Rectal smooth muscle tissue (tissue), 1 donor: ENCODE results near the gene UNC119B.

Experiments used
- H3K27ac ChIP-seq: one replicate; pipeline ENCODE4 v1.7.0; 2013; ENCODE audit warnings: low read depth, low read length, inconsistent platforms
- H3K27me3 ChIP-seq: one replicate; pipeline ENCODE4 v1.7.0; 2013; ENCODE audit warnings: low read length; ENCODE audit not compliant: control insufficient read depth, insufficient read depth
- H3K36me3 ChIP-seq: one replicate; pipeline ENCODE4 v1.7.0; 2013; ENCODE audit warnings: low read length; ENCODE audit not compliant: control insufficient read depth, insufficient read depth
- H3K4me1 ChIP-seq: one replicate; pipeline ENCODE4 v1.7.0; 2013; ENCODE audit warnings: low read length; ENCODE audit not compliant: control insufficient read depth, insufficient read depth
- H3K4me3 ChIP-seq: one replicate; pipeline ENCODE4 v1.7.0; 2013; ENCODE audit warnings: low read length
- H3K9ac ChIP-seq: one replicate; pipeline ENCODE4 v1.7.0; 2013; ENCODE audit warnings: low read length

UNC119B gene

DNA sequence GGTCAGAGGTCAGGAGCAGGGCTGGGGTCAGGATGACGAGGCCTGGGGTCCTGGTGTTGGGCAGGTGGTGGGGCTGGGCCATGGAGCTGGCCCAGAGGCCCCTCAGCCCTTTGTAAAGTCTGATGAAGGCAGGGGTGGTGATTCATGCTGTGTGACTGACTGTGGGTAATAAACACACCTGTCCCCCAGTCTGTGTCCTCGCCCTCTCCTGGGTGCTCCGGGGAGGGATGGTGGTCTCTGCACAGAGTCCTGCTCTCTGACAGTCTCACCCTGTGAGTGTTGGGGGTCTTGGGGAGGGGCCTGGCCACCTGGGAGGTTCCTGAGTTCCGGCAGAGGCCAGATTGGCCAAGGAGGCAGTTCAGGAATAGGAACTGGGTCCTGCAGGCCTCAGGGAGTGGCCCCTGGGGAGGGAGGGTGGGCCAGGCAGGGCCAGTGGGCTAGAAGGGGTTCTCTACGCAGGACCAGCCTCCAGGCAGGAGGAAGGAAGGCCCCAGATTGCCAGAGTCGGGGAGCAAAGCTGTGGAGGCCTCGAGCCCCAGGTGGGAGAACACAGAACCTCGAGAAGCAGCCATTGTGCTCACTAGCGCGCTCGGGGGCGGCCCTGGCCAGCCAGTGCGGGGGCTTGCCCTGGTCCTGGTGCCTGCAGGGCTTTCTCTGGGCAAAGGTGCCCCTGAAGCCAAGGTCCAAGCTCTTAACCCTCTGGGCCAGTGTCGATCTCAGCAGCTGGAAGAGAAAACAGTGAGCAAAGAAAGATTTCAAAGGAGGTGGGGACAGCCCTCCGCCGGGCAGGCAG lies 29.8 kb downstream of the UNC119B start:
- Histone ChIP-seq H3K27me3 (no peaks in the 10 kb centered on the region), H3K4me3 (no peak overlapping the region), H3K9ac (no peak overlapping the region), H3K27ac (no peak overlapping the region), H3K4me1 (no peaks in the 10 kb centered on the region), H3K36me3 (peaks cover 2% of the 10 kb centered on the region)

DNA sequence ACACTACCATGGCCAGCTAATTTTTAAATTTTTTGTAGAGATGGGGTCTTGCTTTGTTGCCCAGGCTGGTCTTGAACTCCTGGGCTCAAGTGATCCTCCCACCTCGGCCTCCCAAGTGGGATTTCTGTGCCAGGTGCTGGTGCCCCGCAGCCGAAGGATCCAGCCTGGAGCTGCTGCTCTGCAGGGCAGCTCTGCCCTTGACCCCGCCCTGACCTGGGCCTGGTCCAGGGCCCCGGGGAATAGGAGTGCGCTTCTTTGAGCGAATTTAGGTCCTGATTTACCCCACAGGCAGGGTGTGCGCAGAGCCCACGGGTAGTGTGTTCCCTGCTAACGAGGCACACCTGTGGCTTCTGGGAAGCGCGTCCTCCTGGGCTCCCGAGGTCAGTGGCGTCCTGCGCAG lies 30.6 kb downstream of the UNC119B start:
- H3K27ac ChIP-seq: no peak overlapping the region

DNA sequence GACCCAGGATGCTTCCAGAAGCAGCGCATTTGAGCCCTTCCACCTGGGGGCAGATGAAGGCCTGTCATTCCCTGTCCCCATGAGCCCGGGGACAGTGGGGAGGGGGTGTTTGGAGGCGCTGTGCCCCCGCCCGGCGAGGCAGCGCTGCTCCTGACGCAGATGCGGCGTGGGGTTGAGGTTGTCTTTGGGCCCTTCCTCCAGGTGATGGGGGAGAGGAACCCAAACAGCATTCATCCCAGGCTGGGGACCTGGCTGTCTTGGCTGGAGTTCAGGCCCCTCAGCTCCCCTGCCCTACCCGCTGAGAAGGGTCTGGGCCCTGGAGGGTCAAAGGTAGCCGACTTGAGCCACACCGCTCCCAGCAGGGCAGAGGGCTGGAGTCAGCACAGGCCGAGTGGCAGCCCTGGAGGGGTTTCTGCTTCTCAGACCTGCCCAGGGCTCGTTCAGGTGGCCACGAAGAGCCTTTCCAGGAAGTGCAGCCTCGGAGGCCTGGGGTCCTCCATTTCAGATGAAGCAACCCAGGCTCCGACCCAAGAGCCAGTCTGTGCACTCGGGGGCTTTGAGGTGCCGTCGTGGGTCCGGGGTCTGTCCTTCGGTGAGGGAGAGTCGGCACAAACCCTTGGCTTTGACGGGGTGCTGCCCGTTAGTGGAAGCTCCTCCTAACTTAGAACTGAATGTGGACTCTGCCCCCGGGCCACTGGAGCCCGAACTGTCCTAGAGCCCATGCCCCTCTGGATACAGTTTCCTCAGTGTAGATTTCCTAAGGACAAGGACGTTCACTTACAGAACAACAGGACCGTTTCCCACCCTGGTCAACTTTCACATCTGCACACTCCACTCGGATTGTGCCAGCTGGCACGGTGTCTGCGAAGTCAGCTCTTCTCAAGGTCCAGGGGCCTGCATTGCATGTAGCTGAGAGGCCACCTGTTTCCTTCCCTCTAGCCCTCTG lies 31.5 kb downstream of the UNC119B start:
- H3K36me3 ChIP-seq: peaks cover 2% of the 10 kb centered on the region
- H3K4me1 ChIP-seq: no peaks in the 10 kb centered on the region
- H3K4me3 ChIP-seq: no peak overlapping the region
- H3K27ac ChIP-seq: no peak overlapping the region
- H3K9ac ChIP-seq: no peak overlapping the region
- no peaks in the 10 kb centered on the region for H3K27me3 ChIP-seq

More for the DNA sequence above, 30.6 kb downstream of the UNC119B start:
- Histone ChIP-seq H3K4me1 (no peaks in the 10 kb centered on the region), H3K36me3 (peaks cover 2% of the 10 kb centered on the region), H3K9ac (no peak overlapping the region), H3K27me3 (no peaks in the 10 kb centered on the region), H3K4me3 (no peak overlapping the region)

DNA sequence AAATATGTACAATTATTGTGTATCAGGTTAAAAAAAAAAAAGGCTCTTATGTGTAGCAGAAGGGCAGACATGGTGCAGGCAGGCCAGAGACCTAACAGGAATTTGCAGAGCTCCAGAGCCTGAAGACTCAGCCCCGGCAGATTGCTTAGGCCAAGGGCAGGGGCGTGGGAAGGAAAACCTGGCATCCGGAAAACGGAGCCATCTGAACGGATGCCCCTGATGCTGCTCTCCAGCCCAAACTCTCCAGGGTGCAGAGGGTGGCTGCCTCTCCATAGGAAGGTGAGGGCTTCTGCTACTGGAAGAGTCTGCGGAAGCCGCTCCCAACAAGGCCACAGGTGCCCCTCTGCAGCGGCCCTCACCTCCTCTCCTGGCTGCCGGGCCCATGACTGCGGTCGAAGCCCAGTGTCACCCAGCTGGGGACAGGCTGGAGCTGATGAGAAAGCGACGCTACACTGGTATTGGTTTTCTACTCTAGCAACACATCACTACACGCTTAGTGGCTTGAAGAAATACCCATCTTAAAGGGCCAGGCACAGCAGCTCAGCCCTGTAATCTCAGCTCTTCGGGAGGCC lies 34.8 kb downstream of the UNC119B start:
- Histone ChIP-seq H3K4me3 (no peak overlapping the region), H3K27me3 (no peaks in the 10 kb centered on the region), H3K36me3 (no peaks in the 10 kb centered on the region), H3K27ac (no peak overlapping the region), H3K9ac (no peak overlapping the region), H3K4me1 (no peaks in the 10 kb centered on the region)

DNA sequence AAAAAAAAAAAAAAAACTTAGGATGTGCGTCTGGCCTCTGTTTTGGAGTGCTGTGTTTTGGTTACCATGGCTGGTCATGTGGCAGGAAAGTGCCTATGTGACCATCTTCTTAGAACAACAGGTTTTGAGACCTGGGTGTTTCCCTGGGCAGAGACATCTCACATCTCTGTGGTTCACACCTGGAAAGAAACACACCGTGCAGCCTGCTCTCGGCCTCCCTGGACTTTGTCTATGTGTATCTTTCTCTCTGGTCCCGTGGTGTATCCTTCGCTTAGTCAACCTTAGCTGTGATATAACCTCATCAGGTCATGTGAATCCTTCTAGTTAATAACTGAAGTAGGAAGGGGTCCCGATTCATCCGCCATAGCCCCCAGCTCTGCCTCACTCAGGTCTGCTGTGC lies 38.0 kb downstream of the UNC119B start:
- H3K4me1 ChIP-seq: no peaks in the 10 kb centered on the region
- no peaks in the 10 kb centered on the region for H3K27me3 ChIP-seq
- no peak overlapping the region for H3K9ac ChIP-seq
- no peak overlapping the region for H3K27ac ChIP-seq
- no peak overlapping the region for H3K4me3 ChIP-seq
- H3K36me3 ChIP-seq: no peaks in the 10 kb centered on the region

DNA sequence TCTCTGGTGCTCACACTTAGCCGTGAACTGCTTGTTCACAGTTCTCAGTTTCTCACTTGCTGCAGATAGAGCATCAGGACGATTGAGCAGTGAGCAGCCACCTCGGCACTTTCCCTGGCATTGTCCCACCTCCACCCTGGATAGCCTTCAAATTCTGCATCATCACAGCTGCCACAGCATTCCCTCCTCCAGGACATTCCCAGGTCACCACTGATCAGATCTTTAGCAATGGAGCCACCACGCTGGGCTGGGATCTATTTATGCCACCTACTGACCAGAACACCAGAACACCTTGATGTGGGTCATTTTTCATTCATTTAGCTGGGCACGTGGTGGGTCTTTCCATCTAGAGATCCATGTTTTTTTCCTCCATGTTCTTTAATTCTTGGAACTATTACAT lies 39.0 kb downstream of the UNC119B start:
- Histone ChIP-seq H3K9ac (no peak overlapping the region), H3K4me3 (no peak overlapping the region)

DNA sequence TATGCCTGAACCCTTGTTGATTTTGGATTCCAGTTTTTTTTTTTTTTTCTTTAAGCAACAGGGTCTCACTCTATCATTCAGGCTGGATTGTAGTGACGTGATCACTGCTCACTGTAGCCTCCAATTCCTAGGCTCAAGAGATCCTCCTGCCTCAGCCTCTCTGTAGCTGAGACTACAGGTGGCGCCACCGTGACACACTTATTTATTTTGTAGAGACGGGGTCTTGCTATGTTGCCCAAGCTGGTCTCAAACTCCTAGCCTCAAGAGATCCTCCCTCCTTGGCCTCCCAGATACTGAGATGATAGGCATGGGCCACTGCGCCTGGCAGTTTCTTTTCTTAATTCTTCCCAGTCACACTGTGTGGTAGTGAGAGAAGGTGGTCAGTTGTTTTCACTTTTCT lies 40.5 kb downstream of the UNC119B start:
- Histone ChIP-seq H3K27ac (no peak overlapping the region), H3K4me3 (no peak overlapping the region), H3K4me1 (no peaks in the 10 kb centered on the region), H3K27me3 (no peaks in the 10 kb centered on the region), H3K9ac (no peak overlapping the region), H3K36me3 (no peaks in the 10 kb centered on the region)

More for the DNA sequence above, 39.0 kb downstream of the UNC119B start:
- Histone ChIP-seq H3K27ac (no peak overlapping the region), H3K4me1 (no peaks in the 10 kb centered on the region), H3K36me3 (no peaks in the 10 kb centered on the region), H3K27me3 (no peaks in the 10 kb centered on the region)

DNA sequence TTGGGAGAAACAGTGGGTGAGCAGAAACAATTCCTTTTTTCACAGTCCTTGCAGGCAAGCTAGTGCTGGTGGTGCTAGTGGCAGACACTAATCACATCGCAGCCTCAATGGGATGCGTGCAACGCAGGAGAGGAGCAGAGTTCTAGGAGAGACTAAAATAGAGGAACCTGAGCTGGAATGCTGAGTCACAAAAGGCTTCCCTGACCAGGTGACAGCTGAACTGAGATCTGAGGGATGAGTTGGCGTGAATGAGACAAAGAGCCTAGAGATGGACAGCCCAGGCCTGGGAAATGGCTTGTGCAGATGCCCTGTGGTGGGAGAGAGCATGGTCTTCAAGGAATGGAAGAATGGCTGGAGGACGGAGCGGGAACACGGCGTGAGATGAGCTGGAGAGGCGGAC lies 41.1 kb downstream of the UNC119B start:
- no peak overlapping the region for H3K9ac ChIP-seq
- H3K27me3 ChIP-seq: no peaks in the 10 kb centered on the region
- no peaks in the 10 kb centered on the region for H3K36me3 ChIP-seq

DNA sequence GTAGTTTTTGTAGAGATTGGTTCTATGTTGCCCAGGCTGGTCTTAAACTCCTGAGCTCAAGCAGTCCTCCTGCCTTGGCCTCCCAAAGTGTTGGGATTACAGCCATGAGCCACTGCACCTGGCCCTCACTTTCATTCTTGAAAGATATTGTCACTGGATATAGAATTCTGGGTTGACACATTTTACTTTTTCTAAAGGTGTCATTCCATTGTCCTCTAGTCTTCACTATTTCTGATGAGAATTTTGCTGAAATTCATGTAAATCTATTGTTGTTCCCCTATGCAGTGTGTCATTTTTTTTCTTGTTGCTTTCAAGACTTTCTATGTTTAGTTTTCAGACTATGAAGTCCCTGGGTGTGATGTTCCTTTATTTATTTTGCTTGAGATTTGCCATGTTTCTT lies 44.5 kb downstream of the UNC119B start:
- Histone ChIP-seq H3K36me3 (no peaks in the 10 kb centered on the region), H3K27me3 (no peaks in the 10 kb centered on the region), H3K27ac (no peak overlapping the region), H3K9ac (no peak overlapping the region), H3K4me1 (no peaks in the 10 kb centered on the region), H3K4me3 (no peak overlapping the region)

More for the DNA sequence above, 41.1 kb downstream of the UNC119B start:
- Histone ChIP-seq H3K27ac (no peak overlapping the region), H3K4me3 (no peak overlapping the region), H3K4me1 (no peaks in the 10 kb centered on the region)

DNA sequence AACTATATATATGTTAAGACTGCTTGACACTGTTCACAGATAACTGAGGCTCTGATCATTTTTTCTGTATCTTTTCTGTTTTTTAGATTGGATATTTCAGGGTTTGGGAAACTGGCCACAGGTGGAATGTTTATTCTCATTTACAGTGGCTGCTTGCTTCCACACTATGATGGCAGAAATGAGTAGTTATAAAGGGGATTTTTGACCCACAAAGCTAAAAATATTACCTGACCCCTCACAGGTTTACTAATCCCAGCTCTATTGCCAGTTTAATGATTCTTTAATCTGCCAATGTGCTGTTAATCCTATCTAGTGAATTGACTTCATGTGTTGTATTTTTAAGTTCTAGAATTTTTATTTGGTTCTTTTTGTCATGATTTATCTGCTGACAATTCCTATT lies 45.0 kb downstream of the UNC119B start:
- no peak overlapping the region for H3K9ac ChIP-seq
- H3K4me3 ChIP-seq: no peak overlapping the region
- H3K36me3 ChIP-seq: peaks cover 4% of the 10 kb centered on the region
- H3K4me1 ChIP-seq: no peaks in the 10 kb centered on the region
- H3K27ac ChIP-seq: no peak overlapping the region
- H3K27me3 ChIP-seq: no peaks in the 10 kb centered on the region

DNA sequence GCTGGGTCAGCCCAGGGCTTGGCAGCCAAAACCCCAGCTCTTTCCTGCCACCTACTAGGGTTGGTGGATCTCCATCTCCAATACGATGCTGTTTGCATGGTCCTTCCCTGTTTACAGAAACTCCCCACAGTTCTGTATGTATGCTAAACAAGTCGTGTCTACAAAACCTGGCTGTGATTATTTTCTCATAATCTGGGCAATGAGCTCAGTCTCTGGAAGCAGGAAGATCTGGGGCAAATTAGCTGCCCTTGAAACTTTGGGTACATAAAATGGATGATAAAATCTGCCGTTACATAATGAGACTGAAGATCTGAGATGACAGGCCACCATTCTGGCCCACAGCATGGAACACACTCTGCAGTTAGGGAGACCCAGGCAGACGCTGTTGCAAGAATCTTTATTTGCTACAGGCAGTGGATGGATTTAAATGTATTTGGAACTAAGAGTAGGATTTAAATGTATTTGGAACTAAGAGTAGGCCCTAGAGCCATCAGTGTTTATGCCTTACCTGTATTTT lies 47.0 kb downstream of the UNC119B start:
- Histone ChIP-seq H3K4me3 (no peak overlapping the region), H3K36me3 (peaks cover 5% of the 10 kb centered on the region), H3K9ac (no peak overlapping the region), H3K27me3 (no peaks in the 10 kb centered on the region), H3K27ac (no peak overlapping the region), H3K4me1 (peaks cover 14% of the 10 kb centered on the region)

DNA sequence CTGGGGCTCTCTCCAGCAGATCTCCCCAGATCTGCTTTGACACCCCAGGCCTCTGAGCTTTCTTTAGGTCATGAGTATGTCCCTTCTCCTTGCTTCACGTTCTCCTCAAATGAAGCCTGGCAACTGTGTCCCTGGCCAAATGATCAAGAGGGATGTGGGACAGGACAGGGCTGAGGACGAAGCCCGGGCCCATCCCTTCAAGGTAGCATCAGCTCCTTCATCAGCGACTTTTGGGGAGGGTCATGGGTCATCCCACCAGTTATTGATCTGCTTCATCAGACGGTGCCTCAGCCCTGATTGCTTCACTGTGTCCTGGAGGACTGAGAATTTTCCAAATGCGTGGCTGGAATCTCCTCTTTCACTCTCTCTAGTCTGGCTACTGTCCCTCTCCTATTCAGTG lies 47.7 kb downstream of the UNC119B start:
- peaks cover 5% of the 10 kb centered on the region for H3K36me3 ChIP-seq
- H3K4me3 ChIP-seq: no peak overlapping the region
- H3K27ac ChIP-seq: no peak overlapping the region
- peaks cover 15% of the 10 kb centered on the region for H3K4me1 ChIP-seq
- peak overlapping the region; percentile 4 for H3K9ac ChIP-seq
- no peaks in the 10 kb centered on the region for H3K27me3 ChIP-seq
